HCT116 (cell line): ENCODE data around the gene PLA2G2E.

ENCODE experiments used
- ATF3 ChIP-seq: IDR thresholded peaks from 2 replicates; pipeline ENCODE4 v1.6.1; 2012
- CTCF ChIP-seq, 3 experiments: fragments of 200-600 bp in 1 of 3; sonication (generic) in 1 of 3; IDR thresholded peaks in 2 of 3; conservative IDR thresholded peaks in 1 of 3; 2 replicates each; pipeline ENCODE4 v1.5.1; 2012 to 2017; ENCODE audit warnings: low read depth in 2 of 3, low read length in 2 of 3, antibody characterized with exemption in 1 of 3, borderline replicate concordance in 1 of 3, control low read depth in 1 of 3, mild to moderate bottlenecking in 1 of 3, mixed read lengths in 1 of 3, mixed run types in 1 of 3, moderate library complexity in 1 of 3; ENCODE audit not compliant: insufficient read depth in 1 of 3
- EZH2 ChIP-seq: fragments of 200-600 bp; sonication (generic); IDR thresholded peaks from 2 replicates; pipeline ENCODE4 v1.6.1; 2017; ENCODE audit warnings: antibody characterized with exemption, mixed run types
- EZH2phosphoT487 ChIP-seq: fragments of 200-600 bp; IDR thresholded peaks from 2 replicates; pipeline ENCODE4 v1.6.1; 2018; ENCODE audit warnings: antibody characterized with exemption, borderline replicate concordance
- JUND ChIP-seq: IDR thresholded peaks from 2 replicates; pipeline ENCODE4 v1.6.1; 2012
- POLR2A ChIP-seq: IDR thresholded peaks from 2 replicates; pipeline ENCODE4 v1.7.0; 2011; ENCODE audit warnings: borderline replicate concordance; ENCODE audit not compliant: insufficient read depth, insufficient read length; ENCODE audit errors: extremely low read depth
- POLR2AphosphoS5 ChIP-seq: IDR thresholded peaks from 2 replicates; pipeline ENCODE4 v1.6.1; 2011; ENCODE audit warnings: mild to moderate bottlenecking, low read depth, low read length, moderate library complexity
- REST ChIP-seq: IDR thresholded peaks from 2 replicates; pipeline ENCODE4 v1.6.1; 2012; ENCODE audit warnings: low read depth
- SRF ChIP-seq: IDR thresholded peaks from 2 replicates; pipeline ENCODE4 v1.6.1; 2012; ENCODE audit warnings: low read depth
- YY1 ChIP-seq: IDR thresholded peaks from 2 replicates; pipeline ENCODE4 v1.6.1; 2011; ENCODE audit warnings: low read length, low read depth, moderate library complexity, mild to moderate bottlenecking; ENCODE audit not compliant: insufficient replicate concordance; ENCODE audit errors: extremely low read depth

- TF ChIP-seq SRF (no peak), CTCF (IDR thresholded peaks at IDR 0.05 in 2 of 3, conservative IDR thresholded peaks at IDR 0.05 in 1 of 3; ENCODE audit: borderline replicate concordance in 1 of 3, insufficient read depth in 1 of 3, low read depth in 2 of 3, low read length in 2 of 3) (no peak), POLR2A (no peak), EZH2 (no peak), REST (no peak), JUND (no peak), EZH2phosphoT487 (no peak), YY1 (no peak), POLR2AphosphoS5 (no peak), ATF3 (no peak)
Measured at GRCh38 chr1:19964542-19964941, 41.1 kb upstream of the PLA2G2E start.
